Natural killer cell (primary cell): ENCODE data around the gene TMBIM6. TPM values are rescaled to one million over a fixed set of nuclear protein-coding genes. Genes with fewer than 3 reads are reported as not detected.
"Not testable (repeated sequence)": the region's sequence is repeated elsewhere in the genome, so short reads cannot be mapped to it uniquely, and the experiment has no call there.

Source experiments
- ATAC-seq, 3 donors: fragments of 150-1000 bp in 2 of 3; fragments of 200-7000 bp in 1 of 3; cut with Tn5 transposase; 1 replicate in 1 of 3; 2 replicates in 2 of 3; pipeline ENCODE4 v1.10.0; 2021; ENCODE audit warnings: mild to moderate bottlenecking in 2 of 3, moderate library complexity in 2 of 3
- DNase-seq, 2 donors: peaks; one replicate each; pipeline versions ENCODE4 v3.0.0 to v3.0.0-alpha.2; 2013 to 2021; ENCODE audit warnings: mixed read lengths in 1 of 2
- H3K27ac ChIP-seq: one replicate; pipeline ENCODE4 v1.5.1; 2013; ENCODE audit warnings: mild to moderate bottlenecking, low read length
- H3K27me3 ChIP-seq: one replicate; pipeline ENCODE4 v1.6.1; 2013; ENCODE audit warnings: low read length; ENCODE audit not compliant: control insufficient read depth, insufficient read depth
- H3K36me3 ChIP-seq: one replicate; pipeline ENCODE4 v1.6.1; 2013; ENCODE audit warnings: low read length; ENCODE audit not compliant: control insufficient read depth, insufficient read depth
- H3K4me1 ChIP-seq: one replicate; pipeline ENCODE4 v1.6.1; 2013; ENCODE audit warnings: low read length; ENCODE audit not compliant: control insufficient read depth, insufficient read depth
- H3K4me3 ChIP-seq: one replicate; pipeline ENCODE4 v1.5.1; 2013; ENCODE audit warnings: low read length
- H3K9me3 ChIP-seq: one replicate; pipeline ENCODE4 v1.6.1; 2013; ENCODE audit warnings: low read length; ENCODE audit not compliant: control insufficient read depth, insufficient read depth
- H3K27ac Mint-ChIP-seq, 2 donors: one replicate each; pipeline ENCODE4 v1.8.0; 2022; ENCODE audit warnings: mild to moderate bottlenecking in 2 of 2, mixed read lengths in 2 of 2, moderate library complexity in 1 of 2
- H3K27me3 Mint-ChIP-seq, 2 donors: one replicate each; pipeline ENCODE4 v1.8.0; 2022; ENCODE audit warnings: low read depth in 2 of 2, mixed read lengths in 2 of 2
- H3K36me3 Mint-ChIP-seq: one replicate; pipeline ENCODE4 v1.8.0; 2022; ENCODE audit warnings: mixed read lengths
- H3K4me1 Mint-ChIP-seq, 2 donors: one replicate each; pipeline ENCODE4 v1.8.0; 2022; ENCODE audit warnings: mixed read lengths in 2 of 2
- H3K4me3 Mint-ChIP-seq: one replicate; pipeline ENCODE4 v1.8.0; 2022; ENCODE audit warnings: mild to moderate bottlenecking, moderate library complexity, mixed read lengths
- H3K9me3 Mint-ChIP-seq, 2 donors: one replicate each; pipeline ENCODE4 v1.8.0; 2022; ENCODE audit warnings: mixed read lengths in 2 of 2
- WGBS: methylation state at CpG from one replicate; pipeline ENCODE4 v1.1.7; 2013; ENCODE audit warnings: missing lambda C conversion rate; ENCODE audit not compliant: insufficient coverage; 5-methylcytosine and 5-hydroxymethylcytosine counted together
- intact Hi-C: fragments of 100-400 bp; cut with micrococcal nuclease; formaldehyde crosslinking; loops from one replicate; pipeline ENCODE4 v1.14.2; 2022
- total RNA-seq, 4 donors: library from RNA; stranded (reverse); fragments of 120-200 nt in 1 of 4; gene quantifications; one replicate each; pipeline versions ENCODE4 v1.2.3 to v1.2.4, GENCODE V29; 2013 to 2022
- TF ChIP-seq, protein P1 (sequence below): fragments of 200-600 bp; IDR thresholded peaks from one replicate; pipeline ENCODE4 v1.8.0; 2022; ENCODE audit warnings: antibody characterized with exemption

Gene TMBIM6
- total RNA-seq, 3 donors from 2014 or later (not counting 1 experiment from before 2014, with no cell fraction given): 326 to 375 (median 366) TPM

DNA sequence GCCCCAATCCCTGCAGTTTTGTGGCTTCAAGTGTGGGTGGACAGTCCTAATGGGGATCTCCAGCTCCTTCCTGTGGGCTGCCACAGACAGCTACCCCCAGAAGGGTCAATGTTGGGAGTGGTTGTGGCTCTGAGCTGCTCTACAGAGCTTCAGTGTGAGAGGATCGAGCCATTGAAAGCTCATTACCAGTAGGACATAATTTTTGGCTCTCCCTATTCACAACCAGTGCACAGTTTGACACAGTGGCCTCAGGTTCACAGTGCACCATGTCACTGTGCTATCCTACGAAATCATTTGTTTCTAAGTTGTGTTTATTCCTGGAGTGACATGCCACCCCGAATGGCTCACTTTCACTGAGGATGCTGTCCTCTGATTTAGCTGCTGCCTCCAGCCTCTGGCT is 22.8 kb downstream of the TMBIM6 start:
- Mint-ChIP-seq H3K4me1 (peaks cover 38 to 40% of the 10 kb centered on the region in 2 donors), H3K27ac (peak overlapping the region; percentile 80 to 88), H3K9me3 (no peaks in the 10 kb centered on the region), H3K27me3 (no peaks in the 10 kb centered on the region), H3K36me3 (peaks cover 8% of the 10 kb centered on the region), H3K4me3 (no peak overlapping the region)
- Histone ChIP-seq H3K36me3 (peaks cover 54% of the 10 kb centered on the region), H3K27ac (no peak overlapping the region), H3K4me3 (no peak overlapping the region), H3K9me3 (no peaks in the 10 kb centered on the region), H3K4me1 (peaks cover 21% of the 10 kb centered on the region), H3K27me3 (no peaks in the 10 kb centered on the region)
- WGBS: 67% methylated on average over 3 of the region's 3 CpGs
- no peak for DNase-seq
- intact Hi-C loops: no loop called here
- no peak for ATAC-seq
- TF ChIP-seq, protein P1, sequence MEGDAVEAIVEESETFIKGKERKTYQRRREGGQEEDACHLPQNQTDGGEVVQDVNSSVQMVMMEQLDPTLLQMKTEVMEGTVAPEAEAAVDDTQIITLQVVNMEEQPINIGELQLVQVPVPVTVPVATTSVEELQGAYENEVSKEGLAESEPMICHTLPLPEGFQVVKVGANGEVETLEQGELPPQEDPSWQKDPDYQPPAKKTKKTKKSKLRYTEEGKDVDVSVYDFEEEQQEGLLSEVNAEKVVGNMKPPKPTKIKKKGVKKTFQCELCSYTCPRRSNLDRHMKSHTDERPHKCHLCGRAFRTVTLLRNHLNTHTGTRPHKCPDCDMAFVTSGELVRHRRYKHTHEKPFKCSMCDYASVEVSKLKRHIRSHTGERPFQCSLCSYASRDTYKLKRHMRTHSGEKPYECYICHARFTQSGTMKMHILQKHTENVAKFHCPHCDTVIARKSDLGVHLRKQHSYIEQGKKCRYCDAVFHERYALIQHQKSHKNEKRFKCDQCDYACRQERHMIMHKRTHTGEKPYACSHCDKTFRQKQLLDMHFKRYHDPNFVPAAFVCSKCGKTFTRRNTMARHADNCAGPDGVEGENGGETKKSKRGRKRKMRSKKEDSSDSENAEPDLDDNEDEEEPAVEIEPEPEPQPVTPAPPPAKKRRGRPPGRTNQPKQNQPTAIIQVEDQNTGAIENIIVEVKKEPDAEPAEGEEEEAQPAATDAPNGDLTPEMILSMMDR: no peak

DNA sequence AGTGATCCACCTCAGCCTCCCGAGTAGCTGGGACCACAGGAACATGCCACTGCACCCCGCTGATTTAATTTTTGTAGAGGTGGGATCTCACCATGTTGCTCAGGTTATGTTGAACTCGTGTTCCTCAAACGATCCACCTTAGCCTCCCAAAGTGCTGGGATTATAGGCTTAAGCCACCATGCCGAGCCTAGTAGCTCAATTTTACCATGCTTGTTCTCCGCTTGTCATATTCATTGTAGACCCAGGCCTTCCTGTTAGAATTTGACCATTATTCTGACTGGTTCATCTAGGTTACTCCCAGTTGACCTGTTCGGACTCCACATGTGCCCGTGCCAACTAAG is 24.7 kb downstream of the TMBIM6 start:
- H3K36me3 ChIP-seq: peaks cover 39% of the 10 kb centered on the region
- Mint-ChIP-seq H3K27me3 (no peaks in the 10 kb centered on the region), H3K9me3 (no peaks in the 10 kb centered on the region), H3K4me1 (peaks cover 38 to 40% of the 10 kb centered on the region in 2 donors), H3K4me3 (no peak overlapping the region), H3K36me3 (peaks cover 8% of the 10 kb centered on the region), H3K27ac (no peak overlapping the region)
- TF ChIP-seq, protein P1: no peak
- H3K27me3 ChIP-seq: no peaks in the 10 kb centered on the region
- H3K4me3 ChIP-seq: no peak overlapping the region
- no peak overlapping the region for H3K27ac ChIP-seq
- no peaks in the 10 kb centered on the region for H3K9me3 ChIP-seq
- DNase-seq (no peak), ATAC-seq (no peak)
- peaks cover 21% of the 10 kb centered on the region for H3K4me1 ChIP-seq
- WGBS: 95% methylated on average over 8 of the region's 8 CpGs
- intact Hi-C loops: no loop called here

DNA sequence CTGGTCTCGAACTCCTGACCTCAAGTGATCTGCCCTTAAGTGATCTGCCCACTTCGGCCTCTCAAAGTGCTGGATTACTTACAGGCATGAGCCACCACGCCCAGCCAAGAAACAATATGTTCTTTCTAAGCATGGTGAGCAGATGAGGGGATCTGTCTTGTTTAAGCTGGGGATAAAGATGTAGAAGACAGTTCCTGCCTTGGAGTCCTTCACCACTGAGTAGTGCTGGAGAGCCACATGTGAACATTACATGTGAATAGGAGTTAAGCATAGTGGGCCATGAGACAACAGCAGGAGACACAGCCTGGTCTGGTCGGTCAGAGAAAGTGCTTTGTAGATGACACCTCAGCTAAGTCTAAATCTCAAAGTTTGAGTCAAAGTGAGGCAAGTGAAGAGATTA is 26.0 kb downstream of the TMBIM6 start:
- Histone ChIP-seq H3K36me3 (peaks cover 27% of the 10 kb centered on the region), H3K27ac (no peak overlapping the region), H3K27me3 (no peaks in the 10 kb centered on the region), H3K4me1 (peaks cover 19% of the 10 kb centered on the region), H3K9me3 (no peaks in the 10 kb centered on the region), H3K4me3 (no peak overlapping the region)
- Mint-ChIP-seq H3K27me3 (no peaks in the 10 kb centered on the region), H3K27ac (peak overlapping the region; percentile 7 to 84), H3K4me1 (peaks cover 28 to 31% of the 10 kb centered on the region in 2 donors), H3K4me3 (no peak overlapping the region), H3K36me3 (no peaks in the 10 kb centered on the region), H3K9me3 (no peaks in the 10 kb centered on the region)
- intact Hi-C loops: no loop called here
- 96% methylated on average over 4 of the region's 4 CpGs for WGBS
- DNase-seq (no peak), ATAC-seq (no peak)
- TF ChIP-seq, protein P1: no peak

DNA sequence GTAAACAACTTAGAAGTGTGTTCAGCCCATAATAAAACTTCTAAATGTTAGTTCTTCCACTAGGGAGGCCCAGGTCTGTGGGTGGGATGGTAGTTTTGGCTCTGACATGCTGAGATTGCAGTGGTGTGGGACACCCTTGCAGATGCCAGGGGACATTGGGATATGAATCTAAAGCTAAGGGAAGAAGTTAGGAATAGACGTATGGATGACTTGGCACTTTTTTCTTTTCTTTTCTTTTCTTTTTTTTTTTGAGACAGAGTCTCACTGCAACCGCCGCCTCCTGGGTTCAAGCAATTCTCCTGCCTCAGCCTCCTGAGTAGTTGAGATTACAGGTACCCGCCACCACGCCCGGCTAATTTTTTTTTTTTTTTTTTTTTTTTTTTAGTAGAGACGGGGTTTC is 31.7 kb downstream of the TMBIM6 start:
- DNase-seq, H3K27me3 ChIP-seq, ATAC-seq, H3K9me3 ChIP-seq, H3K27me3 Mint-ChIP-seq, H3K27ac Mint-ChIP-seq, H3K4me3 ChIP-seq, H3K9me3 Mint-ChIP-seq, H3K36me3 ChIP-seq, H3K27ac ChIP-seq, H3K36me3 Mint-ChIP-seq, intact Hi-C loops, H3K4me3 Mint-ChIP-seq: not testable (repeated sequence)
- peaks cover 14 to 17% of the 10 kb centered on the region in 2 donors for H3K4me1 Mint-ChIP-seq
- H3K4me1 ChIP-seq: peaks cover 12% of the 10 kb centered on the region
- 95% methylated on average over 3 of the region's 7 CpGs for WGBS
